ENCODE results near the gene ATAD3C.

DNA sequence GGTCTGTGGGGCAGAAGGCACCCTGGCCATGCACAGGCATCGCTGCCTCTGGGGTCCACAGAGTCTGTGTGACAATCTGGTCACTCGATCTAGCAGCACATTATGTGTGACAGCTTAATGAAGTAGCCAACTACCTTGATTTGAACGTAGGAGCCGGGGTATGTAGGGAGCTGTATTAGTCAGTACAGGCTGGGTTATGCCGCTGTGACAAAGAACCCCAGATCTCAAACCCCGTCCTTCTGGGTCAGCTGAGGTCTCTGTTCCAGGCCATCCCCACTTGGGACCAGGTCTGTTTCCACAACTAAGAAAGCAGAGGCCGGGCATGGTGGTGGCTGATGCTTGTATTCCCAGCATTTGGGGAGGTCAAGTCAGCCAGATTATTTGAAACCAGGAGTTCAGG lies 13.8 kb downstream of the ATAD3C start:
- TF ChIP-seq, protein P1, sequence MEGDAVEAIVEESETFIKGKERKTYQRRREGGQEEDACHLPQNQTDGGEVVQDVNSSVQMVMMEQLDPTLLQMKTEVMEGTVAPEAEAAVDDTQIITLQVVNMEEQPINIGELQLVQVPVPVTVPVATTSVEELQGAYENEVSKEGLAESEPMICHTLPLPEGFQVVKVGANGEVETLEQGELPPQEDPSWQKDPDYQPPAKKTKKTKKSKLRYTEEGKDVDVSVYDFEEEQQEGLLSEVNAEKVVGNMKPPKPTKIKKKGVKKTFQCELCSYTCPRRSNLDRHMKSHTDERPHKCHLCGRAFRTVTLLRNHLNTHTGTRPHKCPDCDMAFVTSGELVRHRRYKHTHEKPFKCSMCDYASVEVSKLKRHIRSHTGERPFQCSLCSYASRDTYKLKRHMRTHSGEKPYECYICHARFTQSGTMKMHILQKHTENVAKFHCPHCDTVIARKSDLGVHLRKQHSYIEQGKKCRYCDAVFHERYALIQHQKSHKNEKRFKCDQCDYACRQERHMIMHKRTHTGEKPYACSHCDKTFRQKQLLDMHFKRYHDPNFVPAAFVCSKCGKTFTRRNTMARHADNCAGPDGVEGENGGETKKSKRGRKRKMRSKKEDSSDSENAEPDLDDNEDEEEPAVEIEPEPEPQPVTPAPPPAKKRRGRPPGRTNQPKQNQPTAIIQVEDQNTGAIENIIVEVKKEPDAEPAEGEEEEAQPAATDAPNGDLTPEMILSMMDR (conservative IDR thresholded peaks at IDR 0.05 in 1 of 2, IDR thresholded peaks at IDR 0.05 in 1 of 2; ENCODE audit: low read depth in 1 of 2, low read length in 2 of 2) = no peak
- TF ChIP-seq EZH2 (IDR thresholded peaks at IDR 0.05; ENCODE audit: low read length, missing control alignments) = no peak
